H9 (cell line): Measurements from ENCODE around the gene ZBTB45. TPM values are rescaled to one million over a fixed set of nuclear protein-coding genes. Genes with fewer than 3 reads are reported as not detected.

Experiments used
- DNase-seq: peaks from one replicate; pipeline ENCODE4 v3.0.0-alpha.2; 2017
- H2AFZ ChIP-seq: one replicate; pipeline ENCODE4 v1.6.1; 2013; ENCODE audit warnings: mild to moderate bottlenecking, low read length, control low read depth, moderate library complexity
- H2AK5ac ChIP-seq: 2 replicates; pipeline ENCODE4 v1.6.1; 2013; ENCODE audit warnings: low read length, control low read depth, mixed read lengths; ENCODE audit not compliant: insufficient read length
- H2BK120ac ChIP-seq: one replicate; pipeline ENCODE4 v1.6.1; 2013; ENCODE audit warnings: low read depth, mild to moderate bottlenecking, low read length, control low read depth, inconsistent platforms; ENCODE audit not compliant: poor library complexity, severe bottlenecking
- H2BK12ac ChIP-seq: 2 replicates; pipeline ENCODE4 v1.6.1; 2013; ENCODE audit warnings: low read length, control low read depth, mixed read lengths, low read depth; ENCODE audit not compliant: insufficient read length
- H2BK15ac ChIP-seq: 2 replicates; pipeline ENCODE4 v1.6.1; 2013; ENCODE audit warnings: low read depth, low read length, control low read depth
- H2BK20ac ChIP-seq: one replicate; pipeline ENCODE4 v1.6.1; 2013; ENCODE audit warnings: low read depth, mild to moderate bottlenecking, low read length, control low read depth, inconsistent platforms; ENCODE audit not compliant: poor library complexity, severe bottlenecking
- H2BK5ac ChIP-seq: 2 replicates; pipeline ENCODE4 v1.6.1; 2013; ENCODE audit warnings: low read length, control low read depth, mixed read lengths; ENCODE audit not compliant: insufficient read length
- H3K14ac ChIP-seq: 2 replicates; pipeline ENCODE4 v1.6.1; 2013; ENCODE audit warnings: low read length, control low read depth; ENCODE audit not compliant: insufficient read depth
- H3K18ac ChIP-seq: 2 replicates; pipeline ENCODE4 v1.6.1; 2013; ENCODE audit warnings: low read depth, mild to moderate bottlenecking, mixed read lengths, low read length, control low read depth; ENCODE audit not compliant: insufficient read length
- H3K23ac ChIP-seq: 2 replicates; pipeline ENCODE4 v1.6.1; 2013; ENCODE audit warnings: low read length, control low read depth, mixed read lengths, low read depth; ENCODE audit not compliant: insufficient read length
- H3K23me2 ChIP-seq: 2 replicates; pipeline ENCODE4 v1.6.1; 2013; ENCODE audit warnings: low read depth, mild to moderate bottlenecking, mixed read lengths, low read length, control low read depth; ENCODE audit not compliant: insufficient read length, poor library complexity, severe bottlenecking
- H3K27ac ChIP-seq: 2 replicates; pipeline ENCODE4 v1.5.1; 2013; ENCODE audit warnings: low read length, control low read depth, mixed read lengths, low read depth; ENCODE audit not compliant: insufficient read length
- H3K27me3 ChIP-seq: 2 replicates; pipeline ENCODE4 v1.6.1; 2013; ENCODE audit warnings: low read length, control low read depth, inconsistent platforms; ENCODE audit not compliant: insufficient read depth
- H3K4ac ChIP-seq: 2 replicates; pipeline ENCODE4 v1.6.1; 2013; ENCODE audit warnings: low read depth, mild to moderate bottlenecking, control low read depth, inconsistent platforms, low read length, moderate library complexity
- H3K4me1 ChIP-seq: 2 replicates; pipeline ENCODE4 v1.6.1; 2013; ENCODE audit warnings: low read length, control low read depth, inconsistent platforms; ENCODE audit not compliant: insufficient read depth
- H3K4me2 ChIP-seq: 2 replicates; pipeline ENCODE4 v1.6.1; 2013; ENCODE audit warnings: low read length, control low read depth, mixed read lengths; ENCODE audit not compliant: insufficient read length, insufficient read depth
- H3K56ac ChIP-seq: 2 replicates; pipeline ENCODE4 v1.6.1; 2013; ENCODE audit warnings: low read depth, mild to moderate bottlenecking, mixed read lengths, low read length, control low read depth; ENCODE audit not compliant: insufficient read length
- H3K79me1 ChIP-seq: 2 replicates; pipeline ENCODE4 v1.6.1; 2013; ENCODE audit warnings: low read depth, mild to moderate bottlenecking, moderate library complexity, low read length, control low read depth, inconsistent platforms; ENCODE audit not compliant: insufficient read depth, poor library complexity, severe bottlenecking
- H3K79me2 ChIP-seq: 2 replicates; pipeline ENCODE4 v1.6.1; 2013; ENCODE audit warnings: low read length, control low read depth, inconsistent platforms; ENCODE audit not compliant: insufficient read depth
- H3K9ac ChIP-seq: 2 replicates; pipeline ENCODE4 v1.6.1; 2013; ENCODE audit warnings: low read length, control low read depth, mixed read lengths; ENCODE audit not compliant: insufficient read length; ENCODE audit errors: extremely low read depth
- H3K9me3 ChIP-seq: one replicate; pipeline ENCODE4 v1.6.1; 2013; ENCODE audit warnings: low read depth, low read length, inconsistent platforms; ENCODE audit not compliant: control insufficient read depth
- H3T11ph ChIP-seq: one replicate; pipeline ENCODE4 v1.6.1; 2013; ENCODE audit warnings: mild to moderate bottlenecking, low read length, control low read depth, inconsistent platforms
- H4K20me1 ChIP-seq: one replicate; pipeline ENCODE4 v1.6.1; 2013; ENCODE audit not compliant: control insufficient read depth, insufficient read length, insufficient read depth
- H4K5ac ChIP-seq: 2 replicates; pipeline ENCODE4 v1.6.1; 2013; ENCODE audit warnings: low read depth, mild to moderate bottlenecking, mixed read lengths, low read length, control low read depth; ENCODE audit not compliant: insufficient read length
- H4K8ac ChIP-seq: replicated peaks from 2 replicates; pipeline ENCODE4 v1.6.1; 2013; ENCODE audit warnings: low read length, control low read depth, mixed read lengths, low read depth; ENCODE audit not compliant: insufficient read length
- H4K91ac ChIP-seq: 2 replicates; pipeline ENCODE4 v1.6.1; 2013; ENCODE audit warnings: low read depth, mild to moderate bottlenecking, moderate library complexity, mixed read lengths, low read length, control low read depth; ENCODE audit not compliant: insufficient read length
- H3K27ac Mint-ChIP-seq, 3 experiments: 2 replicates in 2 of 3; 3 replicates in 1 of 3; pipeline ENCODE4 v1.8.0; 2020 to 2021; ENCODE audit warnings: mixed read lengths in 3 of 3, mild to moderate bottlenecking in 1 of 3, moderate library complexity in 1 of 3
- H3K27me3 Mint-ChIP-seq: 2 replicates; pipeline ENCODE4 v1.8.0; 2021; ENCODE audit warnings: low read depth, mild to moderate bottlenecking, moderate library complexity, mixed read lengths
- H3K36me3 Mint-ChIP-seq, 3 experiments: 2 replicates in 2 of 3; 3 replicates in 1 of 3; pipeline ENCODE4 v1.8.0; 2020 to 2021; ENCODE audit warnings: low read depth in 3 of 3, mixed read lengths in 3 of 3; ENCODE audit not compliant: insufficient read depth in 1 of 3
- H3K4me1 Mint-ChIP-seq, 2 experiments: 2 replicates each; pipeline ENCODE4 v1.8.0; 2020; ENCODE audit warnings: mixed read lengths in 2 of 2
- H3K4me3 Mint-ChIP-seq, 2 experiments: 2 replicates in 1 of 2; 3 replicates in 1 of 2; pipeline ENCODE4 v1.8.0; 2020 to 2021; ENCODE audit warnings: mild to moderate bottlenecking in 2 of 2, mixed read lengths in 2 of 2, moderate library complexity in 1 of 2
- H3K9me3 Mint-ChIP-seq, 2 experiments: 2 replicates in 1 of 2; 3 replicates in 1 of 2; pipeline ENCODE4 v1.8.0; 2020; ENCODE audit warnings: mild to moderate bottlenecking in 2 of 2, mixed read lengths in 2 of 2, moderate library complexity in 1 of 2
- CTCF ChIP-seq: fragments of 200-600 bp; sonication (generic); conservative IDR thresholded peaks from 3 replicates; pipeline ENCODE4 v1.8.0; 2021; ENCODE audit warnings: antibody characterized with exemption, mild to moderate bottlenecking
- WGBS: extraction: QIAGEN DNeasy Blood & Tissue Kit; methylation state at CpG from one replicate; pipeline ENCODE4 v1.1.7; 2013; ENCODE audit warnings: missing lambda C conversion rate, low lambda C conversion rate, mixed read lengths; ENCODE audit not compliant: insufficient read length; ENCODE audit errors: extremely low coverage; 5-methylcytosine and 5-hydroxymethylcytosine counted together
- total RNA-seq: library from RNA; stranded (reverse); gene quantifications from 2 replicates; pipeline ENCODE4 v1.2.1, GENCODE V29; 2021

ZBTB45 gene
- total RNA-seq, 1 experiment from 2014 or later: 18.7 TPM

- H2BK12ac ChIP-seq: no peak overlapping the region
- no peak overlapping the region for H3K9ac ChIP-seq
- peaks cover 9 to 10% of the 10 kb centered on the region in 2 experiments for H3K4me1 Mint-ChIP-seq
Measured at GRCh38 chr19:58479736-58480480, 39.7 kb downstream of the ZBTB45 start.

More at GRCh38 chr19:58479736-58480480, 39.7 kb downstream of the ZBTB45 start:
- Histone ChIP-seq H3K23ac (no peak overlapping the region), H3K14ac (no peak overlapping the region; the same call in 1 of the 2 replicates), H3K79me1 (no peaks in the 10 kb centered on the region), H4K91ac (no peak overlapping the region), H3K27ac (no peak overlapping the region), H4K5ac (no peak overlapping the region), H3K56ac (no peak overlapping the region), H3K4me1 (no peaks in the 10 kb centered on the region), H2BK5ac (no peak overlapping the region), H3K4ac (no peak overlapping the region), H4K8ac (no peak overlapping the region), H3K27me3 (no peaks in the 10 kb centered on the region), H4K20me1 (no peaks in the 10 kb centered on the region), H3T11ph (no peak overlapping the region), H3K23me2 (peaks cover 7% of the 10 kb centered on the region), H3K4me2 (no peak overlapping the region), H3K79me2 (no peaks in the 10 kb centered on the region), H2BK20ac (no peak overlapping the region), H2BK15ac (no peak overlapping the region), H2BK120ac (no peak overlapping the region), H3K18ac (no peak overlapping the region), H2AFZ (no peak overlapping the region), H2AK5ac (no peak overlapping the region), H3K9me3 (no peaks in the 10 kb centered on the region)
- Mint-ChIP-seq H3K9me3 (no peaks in the 10 kb centered on the region), H3K27me3 (no peaks in the 10 kb centered on the region; the same call in 1 of the 2 replicates), H3K27ac (no peak overlapping the region), H3K4me3 (no peak overlapping the region), H3K36me3 (peaks cover 0 to 7% (median 2%) of the 10 kb centered on the region in 3 experiments; a peak in 3 of 7 replicates)
- no CpG with 5 or more reads among the region's 28 CpGs for WGBS
- TF ChIP-seq CTCF: no peak
- peak; percentile 20 for DNase-seq
